ENCODE results near the gene SYNE4. TPM values are rescaled to one million over a fixed set of nuclear protein-coding genes. Genes with fewer than 3 reads are reported as not detected.

SYNE4 gene
- total and polyA plus RNA-seq, 2 donors (not counting 3 experiments of a cell fraction or from before 2014, with no cell fraction given) = 0.46 to 0.62 TPM

DNA sequence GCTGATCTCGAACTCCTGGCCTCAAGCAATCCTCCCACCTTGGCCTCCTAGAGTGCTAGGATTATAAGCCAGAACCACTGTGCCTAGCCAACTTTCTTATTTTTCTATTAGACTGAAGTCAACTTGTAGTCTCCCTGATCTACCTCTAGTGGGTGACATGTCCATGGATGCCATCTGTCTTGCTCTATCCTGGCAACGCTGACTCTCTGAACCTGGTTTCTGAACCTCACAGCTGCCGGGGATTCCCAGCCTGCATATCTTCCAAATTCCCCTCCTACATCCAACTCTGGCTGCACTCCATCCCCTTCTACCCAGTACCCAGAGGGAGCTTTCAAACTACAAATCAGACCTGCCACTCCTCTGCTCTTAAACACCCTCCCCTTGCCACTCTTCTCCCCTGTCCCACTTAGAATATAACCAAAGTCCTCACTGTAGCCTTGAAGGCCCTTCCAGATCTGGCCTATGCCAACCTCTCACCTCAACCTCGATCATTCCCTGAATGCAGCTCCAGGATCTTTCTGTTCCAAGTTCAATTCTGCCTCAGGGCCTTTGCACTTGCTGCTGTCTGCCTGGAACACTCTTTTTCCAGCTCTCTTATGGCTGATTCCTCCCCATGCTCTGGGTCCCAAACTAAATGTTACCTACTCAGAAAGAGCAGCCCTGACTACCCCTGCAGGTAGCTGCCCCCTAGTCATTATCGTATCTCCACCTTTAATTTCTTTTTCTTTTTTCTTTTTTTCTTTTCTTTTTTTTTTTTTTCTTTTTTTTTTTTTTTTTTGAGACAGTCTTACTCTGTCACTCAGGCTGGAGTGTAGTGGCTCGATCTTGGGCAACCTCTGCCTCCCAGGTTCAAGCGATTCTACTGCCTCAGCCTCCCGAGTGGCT is 21.9 kb upstream of the SYNE4 start:
- FAIRE-seq = no peak
- BruUV-seq (replicated peaks) = no TSS peak
- H3K4me3 ChIP-seq (replicated peaks in 1 of 3; ENCODE audit: insufficient read depth in 1 of 3, low read depth in 1 of 3, low read length in 3 of 3) = no peak overlapping the region
- H3K36me3 ChIP-seq (ENCODE audit: control insufficient read depth in 2 of 2, extremely low read depth in 1 of 2, insufficient read depth in 2 of 2, low read length in 2 of 2) = peaks cover 0 to 7% of the 10 kb centered on the region in 2 experiments
- no peaks in the 10 kb centered on the region for H3K9me3 ChIP-seq (replicated peaks; ENCODE audit: control insufficient read depth, insufficient read depth, low read length)
- DNase-seq (ENCODE audit: low read depth, low spot score) = no peak
- intact Hi-C loops (cut with micrococcal nuclease) = no loop called here
- dilution Hi-C loops (cut with MboI; ENCODE audit: extremely low pct_ligation_motif_present, low sequenced_read_pairs) = no loop called here
- no peak overlapping the region for H3K4me2 ChIP-seq (ENCODE audit: insufficient read depth, low read length)
- no peaks in the 10 kb centered on the region for H3K79me2 ChIP-seq (ENCODE audit: control insufficient read depth, insufficient read depth, low read length)
- H2AFZ ChIP-seq (ENCODE audit: low read depth, low read length) = no peak overlapping the region
- ChIA-PET CTCF (interaction anchor here (1.1 to 1.3 kb wide), 2 partner anchors 16 to 23 kb away, joined by 3 to 5 read pairs; partner anchors contain the start of genes ALKBH6 and THAP8), POLR2A (no interaction called here)
- no peak overlapping the region for H3K27ac ChIP-seq (ENCODE audit: insufficient read depth, low read depth, low read length)
- no peaks in the 10 kb centered on the region for H3K27me3 ChIP-seq (ENCODE audit: control insufficient read depth in 2 of 2, insufficient read depth in 2 of 2, low read length in 2 of 2)
- TF ChIP-seq CTCF (IDR thresholded peaks at IDR 0.05; ENCODE audit: extremely low read depth in 1 of 2, insufficient read depth in 1 of 2, low read depth in 1 of 2, low read length in 2 of 2) (no peak), JUN (IDR thresholded peaks at IDR 0.05; ENCODE audit: borderline replicate concordance, insufficient read depth, insufficient read length, low read depth) (no peak), EZH2 (IDR thresholded peaks at IDR 0.05; ENCODE audit: borderline replicate concordance, low read depth, low read length, severe bottlenecking) (no peak), GATA2 (IDR thresholded peaks at IDR 0.05; ENCODE audit: insufficient read depth, insufficient read length, low read depth, low read length) (no peak), POLR2A (IDR thresholded peaks at IDR 0.05; ENCODE audit: low read depth, low read length) (no peak), MYC (IDR thresholded peaks at IDR 0.05; ENCODE audit: low read depth, low read length) (no peak), FOS (IDR thresholded peaks at IDR 0.05; ENCODE audit: borderline replicate concordance, insufficient read depth, low read length) (no peak), POLR2AphosphoS5 (IDR thresholded peaks at IDR 0.05; ENCODE audit: insufficient read depth, low read depth, low read length) (no peak)
- TF ChIP-seq, protein P1, sequence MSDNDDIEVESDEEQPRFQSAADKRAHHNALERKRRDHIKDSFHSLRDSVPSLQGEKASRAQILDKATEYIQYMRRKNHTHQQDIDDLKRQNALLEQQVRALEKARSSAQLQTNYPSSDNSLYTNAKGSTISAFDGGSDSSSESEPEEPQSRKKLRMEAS (IDR thresholded peaks at IDR 0.05; ENCODE audit: insufficient read depth, insufficient read length) = no peak
- H3K9ac ChIP-seq (replicated peaks; ENCODE audit: extremely low read depth, insufficient read depth, low read length) = no peak overlapping the region
- no peaks in the 10 kb centered on the region for H3K9me1 ChIP-seq (replicated peaks; ENCODE audit: control insufficient read depth, extremely low read depth, insufficient read depth, low read length)
- H4K20me1 ChIP-seq (replicated peaks; ENCODE audit: control insufficient read depth, extremely low read depth, insufficient read depth, low read length) = no peaks in the 10 kb centered on the region
- peaks cover 6% of the 10 kb centered on the region for H3K4me1 ChIP-seq (ENCODE audit: control insufficient read depth, extremely low read depth, insufficient read depth, low read length)

Data from endothelial cell of umbilical vein (primary cell).